Measurements from ENCODE around the gene MBP. TPM values are rescaled to one million over a fixed set of nuclear protein-coding genes. Genes with fewer than 3 reads are reported as not detected.
A peak's percentile ranks its signal among the peaks of the same experiment; 100 is the strongest.

Gene MBP
- polyA plus RNA-seq, 4 donors = 14.3 to 34.3 (median 23.0) TPM

- peaks cover 15 to 46% (median 17%) of the 10 kb centered on the region in 3 donors for H3K4me1 ChIP-seq (ENCODE audit: control insufficient read depth in 3 of 3, insufficient read depth in 2 of 3, low read depth in 1 of 3, low read length in 2 of 3)
- FAIRE-seq (no peak), DNase-seq (no peak)
- H3K27me3 ChIP-seq (ENCODE audit: control insufficient read depth in 3 of 3, insufficient read depth in 3 of 3, low read length in 3 of 3) = no peaks in the 10 kb centered on the region
- H3K27ac ChIP-seq (ENCODE audit: low read depth in 1 of 3, low read length in 2 of 3) = no peak overlapping the region
- WGBS, 3 donors = 52 to 71% (median 67%) methylated on average over 10 to 11 of the region's 11 CpGs
- H3K9me3 ChIP-seq (ENCODE audit: control insufficient read depth in 2 of 2, insufficient read depth in 1 of 2, low read depth in 1 of 2, low read length in 1 of 2) = no peaks in the 10 kb centered on the region
- H3K36me3 ChIP-seq (ENCODE audit: control insufficient read depth in 3 of 3, insufficient read depth in 2 of 3, low read depth in 1 of 3, low read length in 3 of 3) = peaks cover 0 to 31% (median 2%) of the 10 kb centered on the region in 3 donors
- no peak overlapping the region for H3K4me3 ChIP-seq (ENCODE audit: low read depth in 1 of 3, low read length in 3 of 3)
Measured at GRCh38 chr18:77111449-77111848, 21.1 kb downstream of the MBP start.

GRCh38 chr18:77110936-77111335, 21.6 kb downstream of the MBP start:
- Histone ChIP-seq H3K27me3 (ENCODE audit: control insufficient read depth in 3 of 3, insufficient read depth in 3 of 3, low read length in 3 of 3) (no peaks in the 10 kb centered on the region), H3K27ac (ENCODE audit: low read depth in 1 of 3, low read length in 2 of 3) (no peak overlapping the region), H3K36me3 (ENCODE audit: control insufficient read depth in 3 of 3, insufficient read depth in 2 of 3, low read depth in 1 of 3, low read length in 3 of 3) (peaks cover 0 to 32% (median 2%) of the 10 kb centered on the region in 3 donors), H3K9me3 (ENCODE audit: control insufficient read depth in 2 of 2, insufficient read depth in 1 of 2, low read depth in 1 of 2, low read length in 1 of 2) (no peaks in the 10 kb centered on the region), H3K4me1 (ENCODE audit: control insufficient read depth in 3 of 3, insufficient read depth in 2 of 3, low read depth in 1 of 3, low read length in 2 of 3) (peaks cover 18 to 41% (median 22%) of the 10 kb centered on the region in 3 donors), H3K4me3 (ENCODE audit: low read depth in 1 of 3, low read length in 3 of 3) (no peak overlapping the region)
- FAIRE-seq = no peak
- WGBS, 3 donors = 96 to 97% (median 96%) methylated on average over 14 of the region's 14 CpGs
- DNase-seq = no peak

DNA sequence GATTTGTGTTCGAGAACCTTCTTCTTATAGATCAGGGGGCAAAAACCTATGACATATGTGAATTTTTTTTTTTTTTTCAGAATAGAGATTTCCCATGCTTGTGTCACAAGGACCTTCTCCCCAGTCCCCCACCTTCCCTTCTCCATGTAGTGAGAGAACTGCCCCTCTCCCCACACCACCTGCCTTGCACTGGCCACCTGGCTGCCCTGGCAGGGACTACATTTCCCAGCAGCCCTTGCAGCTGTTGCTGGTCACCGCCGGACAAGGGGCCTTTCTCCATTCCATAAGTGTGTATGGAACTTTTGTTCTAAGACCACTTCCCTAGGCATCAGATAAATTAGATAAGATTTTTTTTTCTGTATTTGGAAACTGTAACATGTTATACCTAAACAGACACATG, 22.2 kb downstream of the MBP start:
- H3K36me3 ChIP-seq (ENCODE audit: control insufficient read depth in 3 of 3, insufficient read depth in 2 of 3, low read depth in 1 of 3, low read length in 3 of 3) = peaks cover 0 to 35% (median 2%) of the 10 kb centered on the region in 3 donors
- H3K27ac ChIP-seq (ENCODE audit: low read depth in 1 of 3, low read length in 2 of 3) = no peak overlapping the region
- no peak overlapping the region for H3K4me3 ChIP-seq (ENCODE audit: low read depth in 1 of 3, low read length in 3 of 3)
- peaks cover 17 to 36% (median 24%) of the 10 kb centered on the region in 3 donors for H3K4me1 ChIP-seq (ENCODE audit: control insufficient read depth in 3 of 3, insufficient read depth in 2 of 3, low read depth in 1 of 3, low read length in 2 of 3)
- DNase-seq = no peak
- no peak for FAIRE-seq
- 92 to 95% (median 94%) methylated on average over 3 of the region's 3 CpGs for WGBS, 3 donors
- H3K27me3 ChIP-seq (ENCODE audit: control insufficient read depth in 3 of 3, insufficient read depth in 3 of 3, low read length in 3 of 3) = no peaks in the 10 kb centered on the region
- H3K9me3 ChIP-seq (ENCODE audit: control insufficient read depth in 2 of 2, insufficient read depth in 1 of 2, low read depth in 1 of 2, low read length in 1 of 2) = no peaks in the 10 kb centered on the region

DNA sequence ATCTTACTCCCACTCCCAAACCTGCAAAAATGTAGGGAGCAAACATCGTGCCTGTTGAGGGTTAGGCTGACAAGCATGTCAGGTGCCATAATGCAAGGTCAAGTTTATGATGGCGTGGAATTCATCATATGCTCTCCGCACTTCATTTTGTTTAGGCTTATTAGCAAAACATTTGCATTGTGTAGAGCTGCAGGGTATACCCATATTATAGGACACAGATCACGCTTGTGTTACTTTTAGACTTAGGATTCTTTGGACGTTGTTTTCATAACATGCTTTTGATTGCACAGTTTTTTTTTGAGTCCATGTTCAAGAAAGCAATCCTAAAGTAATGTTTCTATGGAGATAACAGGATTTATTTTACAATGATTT, 22.9 kb downstream of the MBP start:
- Histone ChIP-seq H3K4me3 (ENCODE audit: low read depth in 1 of 3, low read length in 3 of 3) (no peak overlapping the region), H3K27me3 (ENCODE audit: control insufficient read depth in 3 of 3, insufficient read depth in 3 of 3, low read length in 3 of 3) (no peaks in the 10 kb centered on the region), H3K9me3 (ENCODE audit: control insufficient read depth in 2 of 2, insufficient read depth in 1 of 2, low read depth in 1 of 2, low read length in 1 of 2) (no peaks in the 10 kb centered on the region), H3K27ac (ENCODE audit: low read depth in 1 of 3, low read length in 2 of 3) (no peak overlapping the region), H3K36me3 (ENCODE audit: control insufficient read depth in 3 of 3, insufficient read depth in 2 of 3, low read depth in 1 of 3, low read length in 3 of 3) (peaks cover 0 to 35% (median 2%) of the 10 kb centered on the region in 3 donors), H3K4me1 (ENCODE audit: control insufficient read depth in 3 of 3, insufficient read depth in 2 of 3, low read depth in 1 of 3, low read length in 2 of 3) (peaks cover 20 to 29% (median 24%) of the 10 kb centered on the region in 3 donors)
- DNase-seq (no peak), FAIRE-seq (no peak)
- 89 to 93% (median 93%) methylated on average over 5 of the region's 5 CpGs for WGBS, 3 donors

GRCh38 chr18:77108821-77109647, 23.5 kb downstream of the MBP start:
- peaks cover 0 to 38% (median 2%) of the 10 kb centered on the region in 3 donors for H3K36me3 ChIP-seq (ENCODE audit: control insufficient read depth in 3 of 3, insufficient read depth in 2 of 3, low read depth in 1 of 3, low read length in 3 of 3)
- H3K4me3 ChIP-seq (ENCODE audit: low read depth in 1 of 3, low read length in 3 of 3) = no peak overlapping the region
- H3K27me3 ChIP-seq (ENCODE audit: control insufficient read depth in 3 of 3, insufficient read depth in 3 of 3, low read length in 3 of 3) = no peaks in the 10 kb centered on the region
- H3K9me3 ChIP-seq (ENCODE audit: control insufficient read depth in 2 of 2, insufficient read depth in 1 of 2, low read depth in 1 of 2, low read length in 1 of 2) = no peaks in the 10 kb centered on the region
- 80 to 92% (median 82%) methylated on average over 7 of the region's 7 CpGs for WGBS, 3 donors
- DNase-seq (no peak), FAIRE-seq (no peak)
- peaks cover 20 to 28% (median 27%) of the 10 kb centered on the region in 3 donors for H3K4me1 ChIP-seq (ENCODE audit: control insufficient read depth in 3 of 3, insufficient read depth in 2 of 3, low read depth in 1 of 3, low read length in 2 of 3)
- peak overlapping the region; percentile 13 to 57 (median 31) for H3K27ac ChIP-seq (ENCODE audit: low read depth in 1 of 3, low read length in 2 of 3)

- DNase-seq (no peak), FAIRE-seq (no peak)
- 35 to 66% (median 58%) methylated on average over 13 of the region's 13 CpGs for WGBS, 3 donors
- Histone ChIP-seq H3K27ac (ENCODE audit: low read depth in 1 of 3, low read length in 2 of 3) (peak overlapping the region in 2 of 3 donors; percentile 31 to 74), H3K4me1 (ENCODE audit: control insufficient read depth in 3 of 3, insufficient read depth in 2 of 3, low read depth in 1 of 3, low read length in 2 of 3) (peaks cover 21 to 27% (median 27%) of the 10 kb centered on the region in 3 donors), H3K27me3 (ENCODE audit: control insufficient read depth in 3 of 3, insufficient read depth in 3 of 3, low read length in 3 of 3) (no peaks in the 10 kb centered on the region), H3K36me3 (ENCODE audit: control insufficient read depth in 3 of 3, insufficient read depth in 2 of 3, low read depth in 1 of 3, low read length in 3 of 3) (peaks cover 0 to 43% (median 2%) of the 10 kb centered on the region in 3 donors), H3K9me3 (ENCODE audit: control insufficient read depth in 2 of 2, insufficient read depth in 1 of 2, low read depth in 1 of 2, low read length in 1 of 2) (no peaks in the 10 kb centered on the region), H3K4me3 (ENCODE audit: low read depth in 1 of 3, low read length in 3 of 3) (no peak overlapping the region)
Measured at GRCh38 chr18:77108001-77108692, 24.4 kb downstream of the MBP start.

- H3K36me3 ChIP-seq (ENCODE audit: control insufficient read depth in 3 of 3, insufficient read depth in 2 of 3, low read depth in 1 of 3, low read length in 3 of 3) = peaks cover 0 to 37% (median 2%) of the 10 kb centered on the region in 3 donors
- no peak for DNase-seq
- H3K9me3 ChIP-seq (ENCODE audit: control insufficient read depth in 2 of 2, insufficient read depth in 1 of 2, low read depth in 1 of 2, low read length in 1 of 2) = no peaks in the 10 kb centered on the region
- WGBS, 3 donors = 64 to 80% (median 73%) methylated on average over 5 of the region's 5 CpGs
- no peak for FAIRE-seq
- no peak overlapping the region for H3K4me3 ChIP-seq (ENCODE audit: low read depth in 1 of 3, low read length in 3 of 3)
- no peaks in the 10 kb centered on the region for H3K27me3 ChIP-seq (ENCODE audit: control insufficient read depth in 3 of 3, insufficient read depth in 3 of 3, low read length in 3 of 3)
- peak overlapping the region in 2 of 3 donors; percentile 24 to 71 for H3K27ac ChIP-seq (ENCODE audit: low read depth in 1 of 3, low read length in 2 of 3)
- H3K4me1 ChIP-seq (ENCODE audit: control insufficient read depth in 3 of 3, insufficient read depth in 2 of 3, low read depth in 1 of 3, low read length in 2 of 3) = peaks cover 21 to 29% (median 25%) of the 10 kb centered on the region in 3 donors
Measured at GRCh38 chr18:77107292-77107691, 25.3 kb downstream of the MBP start.

DNA sequence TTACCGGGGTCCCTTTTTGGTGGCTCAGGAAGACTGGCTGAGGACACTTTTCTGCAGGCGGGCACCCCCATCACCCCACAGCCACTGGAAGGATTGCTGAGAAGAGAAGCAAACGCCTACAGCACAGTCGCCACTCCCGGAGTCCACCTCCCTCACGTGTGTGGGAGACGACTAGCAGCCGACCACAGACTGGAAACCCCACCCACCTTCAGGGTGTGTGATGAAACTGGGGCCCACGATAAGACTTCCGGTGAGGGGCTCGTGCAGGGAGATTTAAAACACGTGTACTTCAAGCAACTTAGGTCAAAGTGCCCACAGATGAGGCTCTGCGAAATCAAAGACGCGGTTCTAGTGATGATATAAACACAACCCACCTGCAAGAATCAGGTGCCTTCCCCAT, 26.3 kb downstream of the MBP start:
- FAIRE-seq = no peak
- peaks cover 24 to 37% (median 28%) of the 10 kb centered on the region in 3 donors for H3K4me1 ChIP-seq (ENCODE audit: control insufficient read depth in 3 of 3, insufficient read depth in 2 of 3, low read depth in 1 of 3, low read length in 2 of 3)

More for the DNA sequence above, 26.3 kb downstream of the MBP start:
- no peaks in the 10 kb centered on the region for H3K27me3 ChIP-seq (ENCODE audit: control insufficient read depth in 3 of 3, insufficient read depth in 3 of 3, low read length in 3 of 3)
- DNase-seq = peak in 1 of 2 donors; percentile 45
- peaks cover 0 to 41% (median 2%) of the 10 kb centered on the region in 3 donors for H3K36me3 ChIP-seq (ENCODE audit: control insufficient read depth in 3 of 3, insufficient read depth in 2 of 3, low read depth in 1 of 3, low read length in 3 of 3)
- 65 to 82% (median 68%) methylated on average over 15 of the region's 15 CpGs for WGBS, 3 donors
- H3K9me3 ChIP-seq (ENCODE audit: control insufficient read depth in 2 of 2, insufficient read depth in 1 of 2, low read depth in 1 of 2, low read length in 1 of 2) = no peaks in the 10 kb centered on the region
- H3K4me3 ChIP-seq (ENCODE audit: low read depth in 1 of 3, low read length in 3 of 3) = no peak overlapping the region
- H3K27ac ChIP-seq (ENCODE audit: low read depth in 1 of 3, low read length in 2 of 3) = peak overlapping the region in 1 of 3 donors; percentile 7

Measured in small intestine (tissue), 7 donors.